Measurements from ENCODE around the gene MACROD1. TPM values are rescaled to one million over a fixed set of nuclear protein-coding genes. Genes with fewer than 3 reads are reported as not detected.
A peak's percentile ranks its signal among the peaks of the same experiment; 100 is the strongest.

MACROD1 gene
- total and polyA plus RNA-seq, 9 of the 15 experiments (the other 6 are each of a cell fraction or from before 2014, with no cell fraction given) = 1.1 to 60.0 (median 26.4) TPM

DNA sequence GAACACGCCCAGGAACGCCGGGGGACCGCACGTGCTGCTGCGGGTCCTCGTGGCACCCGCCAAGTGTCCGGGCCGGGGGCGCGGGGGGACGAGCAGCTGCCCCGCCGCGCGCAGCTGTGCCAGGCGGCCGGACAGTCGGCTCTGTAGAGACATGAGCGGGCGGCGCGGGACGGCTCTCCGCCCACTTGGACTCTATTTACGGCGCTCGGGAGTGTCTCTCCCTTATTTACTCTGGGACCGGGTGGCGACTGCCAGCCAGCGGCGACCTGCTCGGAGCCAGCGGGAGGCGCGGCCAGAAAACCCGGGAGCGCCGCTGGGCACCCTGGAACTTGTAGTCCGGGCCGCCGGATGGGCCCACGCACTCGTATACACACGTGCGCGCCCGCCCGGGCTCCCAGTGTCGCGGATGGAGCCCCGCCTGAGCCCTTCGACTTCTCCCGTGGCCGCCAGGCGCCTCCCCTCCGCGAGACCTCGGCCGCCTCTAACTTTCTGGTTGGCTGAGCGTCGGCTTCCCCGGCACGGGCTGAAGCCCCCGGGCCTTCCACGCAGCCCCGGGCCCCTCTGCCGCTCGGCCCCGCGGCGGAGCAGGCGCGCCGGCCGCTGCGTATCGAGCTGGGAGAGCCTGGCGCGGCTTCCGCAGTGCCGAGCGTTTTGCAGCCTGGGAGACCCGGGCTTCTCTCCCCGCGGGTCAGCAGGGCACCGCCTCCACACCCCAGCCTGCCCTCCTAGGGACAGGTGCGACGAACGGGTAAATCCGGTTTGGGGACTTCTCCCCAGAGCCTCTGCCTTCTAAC is at the start of gene MACROD1 (continued):
- TF ChIP-seq, protein P1, sequence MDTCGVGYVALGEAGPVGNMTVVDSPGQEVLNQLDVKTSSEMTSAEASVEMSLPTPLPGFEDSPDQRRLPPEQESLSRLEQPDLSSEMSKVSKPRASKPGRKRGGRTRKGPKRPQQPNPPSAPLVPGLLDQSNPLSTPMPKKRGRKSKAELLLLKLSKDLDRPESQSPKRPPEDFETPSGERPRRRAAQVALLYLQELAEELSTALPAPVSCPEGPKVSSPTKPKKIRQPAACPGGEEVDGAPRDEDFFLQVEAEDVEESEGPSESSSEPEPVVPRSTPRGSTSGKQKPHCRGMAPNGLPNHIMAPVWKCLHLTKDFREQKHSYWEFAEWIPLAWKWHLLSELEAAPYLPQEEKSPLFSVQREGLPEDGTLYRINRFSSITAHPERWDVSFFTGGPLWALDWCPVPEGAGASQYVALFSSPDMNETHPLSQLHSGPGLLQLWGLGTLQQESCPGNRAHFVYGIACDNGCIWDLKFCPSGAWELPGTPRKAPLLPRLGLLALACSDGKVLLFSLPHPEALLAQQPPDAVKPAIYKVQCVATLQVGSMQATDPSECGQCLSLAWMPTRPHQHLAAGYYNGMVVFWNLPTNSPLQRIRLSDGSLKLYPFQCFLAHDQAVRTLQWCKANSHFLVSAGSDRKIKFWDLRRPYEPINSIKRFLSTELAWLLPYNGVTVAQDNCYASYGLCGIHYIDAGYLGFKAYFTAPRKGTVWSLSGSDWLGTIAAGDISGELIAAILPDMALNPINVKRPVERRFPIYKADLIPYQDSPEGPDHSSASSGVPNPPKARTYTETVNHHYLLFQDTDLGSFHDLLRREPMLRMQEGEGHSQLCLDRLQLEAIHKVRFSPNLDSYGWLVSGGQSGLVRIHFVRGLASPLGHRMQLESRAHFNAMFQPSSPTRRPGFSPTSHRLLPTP (IDR thresholded peaks at IDR 0.05; ENCODE audit: borderline replicate concordance, extremely low read depth, insufficient read length) = no peak
- TF ChIP-seq, protein P2, sequence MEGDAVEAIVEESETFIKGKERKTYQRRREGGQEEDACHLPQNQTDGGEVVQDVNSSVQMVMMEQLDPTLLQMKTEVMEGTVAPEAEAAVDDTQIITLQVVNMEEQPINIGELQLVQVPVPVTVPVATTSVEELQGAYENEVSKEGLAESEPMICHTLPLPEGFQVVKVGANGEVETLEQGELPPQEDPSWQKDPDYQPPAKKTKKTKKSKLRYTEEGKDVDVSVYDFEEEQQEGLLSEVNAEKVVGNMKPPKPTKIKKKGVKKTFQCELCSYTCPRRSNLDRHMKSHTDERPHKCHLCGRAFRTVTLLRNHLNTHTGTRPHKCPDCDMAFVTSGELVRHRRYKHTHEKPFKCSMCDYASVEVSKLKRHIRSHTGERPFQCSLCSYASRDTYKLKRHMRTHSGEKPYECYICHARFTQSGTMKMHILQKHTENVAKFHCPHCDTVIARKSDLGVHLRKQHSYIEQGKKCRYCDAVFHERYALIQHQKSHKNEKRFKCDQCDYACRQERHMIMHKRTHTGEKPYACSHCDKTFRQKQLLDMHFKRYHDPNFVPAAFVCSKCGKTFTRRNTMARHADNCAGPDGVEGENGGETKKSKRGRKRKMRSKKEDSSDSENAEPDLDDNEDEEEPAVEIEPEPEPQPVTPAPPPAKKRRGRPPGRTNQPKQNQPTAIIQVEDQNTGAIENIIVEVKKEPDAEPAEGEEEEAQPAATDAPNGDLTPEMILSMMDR (IDR thresholded peaks at IDR 0.05 in 2 of 3, conservative IDR thresholded peaks at IDR 0.05 in 1 of 3; ENCODE audit: insufficient read depth in 2 of 3, low read depth in 1 of 3, low read length in 3 of 3) = peak in 1 of 3 experiments; percentile 3; a peak in 1 of 6 replicates
- TF ChIP-seq ZNF644 (tag; IDR thresholded peaks at IDR 0.05; ENCODE audit: low read depth) (no peak), ZNF583 (CRISPR knock-in tag; IDR thresholded peaks at IDR 0.05) (no peak), ZNF140 (CRISPR knock-in tag; IDR thresholded peaks at IDR 0.05) (no peak), CHCHD3 (CRISPR knock-in tag; IDR thresholded peaks at IDR 0.05) (no peak), GABPB2 (CRISPR knock-in tag; conservative IDR thresholded peaks at IDR 0.05) (no peak), ZNF780A (CRISPR knock-in tag; IDR thresholded peaks at IDR 0.05) (no peak), C11orf30 (IDR thresholded peaks at IDR 0.05; ENCODE audit: low read depth) (no peak)
- TF ChIP-seq, protein P3, sequence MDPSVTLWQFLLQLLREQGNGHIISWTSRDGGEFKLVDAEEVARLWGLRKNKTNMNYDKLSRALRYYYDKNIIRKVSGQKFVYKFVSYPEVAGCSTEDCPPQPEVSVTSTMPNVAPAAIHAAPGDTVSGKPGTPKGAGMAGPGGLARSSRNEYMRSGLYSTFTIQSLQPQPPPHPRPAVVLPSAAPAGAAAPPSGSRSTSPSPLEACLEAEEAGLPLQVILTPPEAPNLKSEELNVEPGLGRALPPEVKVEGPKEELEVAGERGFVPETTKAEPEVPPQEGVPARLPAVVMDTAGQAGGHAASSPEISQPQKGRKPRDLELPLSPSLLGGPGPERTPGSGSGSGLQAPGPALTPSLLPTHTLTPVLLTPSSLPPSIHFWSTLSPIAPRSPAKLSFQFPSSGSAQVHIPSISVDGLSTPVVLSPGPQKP (CRISPR knock-in tag; IDR thresholded peaks at IDR 0.05) = no peak
- TF ChIP-seq, protein P4, sequence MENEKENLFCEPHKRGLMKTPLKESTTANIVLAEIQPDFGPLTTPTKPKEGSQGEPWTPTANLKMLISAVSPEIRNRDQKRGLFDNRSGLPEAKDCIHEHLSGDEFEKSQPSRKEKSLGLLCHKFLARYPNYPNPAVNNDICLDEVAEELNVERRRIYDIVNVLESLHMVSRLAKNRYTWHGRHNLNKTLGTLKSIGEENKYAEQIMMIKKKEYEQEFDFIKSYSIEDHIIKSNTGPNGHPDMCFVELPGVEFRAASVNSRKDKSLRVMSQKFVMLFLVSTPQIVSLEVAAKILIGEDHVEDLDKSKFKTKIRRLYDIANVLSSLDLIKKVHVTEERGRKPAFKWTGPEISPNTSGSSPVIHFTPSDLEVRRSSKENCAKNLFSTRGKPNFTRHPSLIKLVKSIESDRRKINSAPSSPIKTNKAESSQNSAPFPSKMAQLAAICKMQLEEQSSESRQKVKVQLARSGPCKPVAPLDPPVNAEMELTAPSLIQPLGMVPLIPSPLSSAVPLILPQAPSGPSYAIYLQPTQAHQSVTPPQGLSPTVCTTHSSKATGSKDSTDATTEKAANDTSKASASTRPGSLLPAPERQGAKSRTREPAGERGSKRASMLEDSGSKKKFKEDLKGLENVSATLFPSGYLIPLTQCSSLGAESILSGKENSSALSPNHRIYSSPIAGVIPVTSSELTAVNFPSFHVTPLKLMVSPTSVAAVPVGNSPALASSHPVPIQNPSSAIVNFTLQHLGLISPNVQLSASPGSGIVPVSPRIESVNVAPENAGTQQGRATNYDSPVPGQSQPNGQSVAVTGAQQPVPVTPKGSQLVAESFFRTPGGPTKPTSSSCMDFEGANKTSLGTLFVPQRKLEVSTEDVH (IDR thresholded peaks at IDR 0.05; ENCODE audit: low read depth, partially characterized antibody) = no peak
- TF ChIP-seq, protein P5, sequence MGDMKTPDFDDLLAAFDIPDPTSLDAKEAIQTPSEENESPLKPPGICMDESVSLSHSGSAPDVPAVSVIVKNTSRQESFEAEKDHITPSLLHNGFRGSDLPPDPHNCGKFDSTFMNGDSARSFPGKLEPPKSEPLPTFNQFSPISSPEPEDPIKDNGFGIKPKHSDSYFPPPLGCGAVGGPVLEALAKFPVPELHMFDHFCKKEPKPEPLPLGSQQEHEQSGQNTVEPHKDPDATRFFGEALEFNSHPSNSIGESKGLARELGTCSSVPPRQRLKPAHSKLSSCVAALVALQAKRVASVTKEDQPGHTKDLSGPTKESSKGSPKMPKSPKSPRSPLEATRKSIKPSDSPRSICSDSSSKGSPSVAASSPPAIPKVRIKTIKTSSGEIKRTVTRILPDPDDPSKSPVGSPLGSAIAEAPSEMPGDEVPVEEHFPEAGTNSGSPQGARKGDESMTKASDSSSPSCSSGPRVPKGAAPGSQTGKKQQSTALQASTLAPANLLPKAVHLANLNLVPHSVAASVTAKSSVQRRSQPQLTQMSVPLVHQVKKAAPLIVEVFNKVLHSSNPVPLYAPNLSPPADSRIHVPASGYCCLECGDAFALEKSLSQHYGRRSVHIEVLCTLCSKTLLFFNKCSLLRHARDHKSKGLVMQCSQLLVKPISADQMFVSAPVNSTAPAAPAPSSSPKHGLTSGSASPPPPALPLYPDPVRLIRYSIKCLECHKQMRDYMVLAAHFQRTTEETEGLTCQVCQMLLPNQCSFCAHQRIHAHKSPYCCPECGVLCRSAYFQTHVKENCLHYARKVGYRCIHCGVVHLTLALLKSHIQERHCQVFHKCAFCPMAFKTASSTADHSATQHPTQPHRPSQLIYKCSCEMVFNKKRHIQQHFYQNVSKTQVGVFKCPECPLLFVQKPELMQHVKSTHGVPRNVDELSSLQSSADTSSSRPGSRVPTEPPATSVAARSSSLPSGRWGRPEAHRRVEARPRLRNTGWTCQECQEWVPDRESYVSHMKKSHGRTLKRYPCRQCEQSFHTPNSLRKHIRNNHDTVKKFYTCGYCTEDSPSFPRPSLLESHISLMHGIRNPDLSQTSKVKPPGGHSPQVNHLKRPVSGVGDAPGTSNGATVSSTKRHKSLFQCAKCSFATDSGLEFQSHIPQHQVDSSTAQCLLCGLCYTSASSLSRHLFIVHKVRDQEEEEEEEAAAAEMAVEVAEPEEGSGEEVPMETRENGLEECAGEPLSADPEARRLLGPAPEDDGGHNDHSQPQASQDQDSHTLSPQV (IDR thresholded peaks at IDR 0.05) = peak; percentile 55
